ENCODE results near the gene SRD5A3.

The SRD5A3 gene

DNA sequence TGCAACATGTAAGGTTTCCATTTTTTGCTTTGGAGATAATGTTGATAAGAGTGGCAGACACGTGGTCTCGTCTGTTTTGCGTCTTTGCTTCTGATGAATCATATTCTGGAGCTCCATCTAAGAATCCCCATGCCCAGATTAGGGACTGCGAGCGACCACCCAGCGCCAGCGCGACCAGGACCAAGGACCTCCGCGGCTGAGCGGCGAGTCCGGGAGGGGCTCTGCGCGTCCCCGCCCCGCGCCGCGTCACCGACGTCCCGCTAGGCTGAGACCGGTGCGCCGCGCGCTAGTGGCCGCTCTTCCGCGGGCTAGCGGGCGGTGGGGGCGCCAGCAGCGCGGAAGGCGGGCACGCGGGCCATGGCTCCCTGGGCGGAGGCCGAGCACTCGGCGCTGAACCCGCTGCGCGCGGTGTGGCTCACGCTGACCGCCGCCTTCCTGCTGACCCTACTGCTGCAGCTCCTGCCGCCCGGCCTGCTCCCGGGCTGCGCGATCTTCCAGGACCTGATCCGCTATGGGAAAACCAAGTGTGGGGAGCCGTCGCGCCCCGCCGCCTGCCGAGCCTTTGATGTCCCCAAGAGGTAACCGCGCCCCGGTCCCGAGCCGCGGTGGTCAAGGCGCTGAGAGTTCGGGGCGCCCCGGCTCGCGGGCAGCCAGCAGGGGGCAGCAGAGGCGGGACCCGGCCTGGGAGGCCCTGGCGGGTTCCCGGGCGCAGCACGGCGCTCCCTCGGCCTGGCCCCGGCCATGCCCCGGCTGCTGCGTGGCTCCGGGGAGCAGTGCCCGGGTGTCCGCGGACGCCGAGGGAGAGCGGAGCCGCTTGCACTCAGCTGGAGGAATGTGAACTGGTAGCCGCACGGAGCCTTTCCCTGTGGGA, at the start of gene SRD5A3:
Gene SRD5A3, plus strand, starts transcription at position 263 of the 871 bp plus-strand sequence. Its CDS starts 95 bp downstream, at position 358.
- TF ChIP-seq, protein P1, sequence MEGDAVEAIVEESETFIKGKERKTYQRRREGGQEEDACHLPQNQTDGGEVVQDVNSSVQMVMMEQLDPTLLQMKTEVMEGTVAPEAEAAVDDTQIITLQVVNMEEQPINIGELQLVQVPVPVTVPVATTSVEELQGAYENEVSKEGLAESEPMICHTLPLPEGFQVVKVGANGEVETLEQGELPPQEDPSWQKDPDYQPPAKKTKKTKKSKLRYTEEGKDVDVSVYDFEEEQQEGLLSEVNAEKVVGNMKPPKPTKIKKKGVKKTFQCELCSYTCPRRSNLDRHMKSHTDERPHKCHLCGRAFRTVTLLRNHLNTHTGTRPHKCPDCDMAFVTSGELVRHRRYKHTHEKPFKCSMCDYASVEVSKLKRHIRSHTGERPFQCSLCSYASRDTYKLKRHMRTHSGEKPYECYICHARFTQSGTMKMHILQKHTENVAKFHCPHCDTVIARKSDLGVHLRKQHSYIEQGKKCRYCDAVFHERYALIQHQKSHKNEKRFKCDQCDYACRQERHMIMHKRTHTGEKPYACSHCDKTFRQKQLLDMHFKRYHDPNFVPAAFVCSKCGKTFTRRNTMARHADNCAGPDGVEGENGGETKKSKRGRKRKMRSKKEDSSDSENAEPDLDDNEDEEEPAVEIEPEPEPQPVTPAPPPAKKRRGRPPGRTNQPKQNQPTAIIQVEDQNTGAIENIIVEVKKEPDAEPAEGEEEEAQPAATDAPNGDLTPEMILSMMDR (IDR thresholded peaks at IDR 0.05; ENCODE audit: low read depth, low read length): peak; percentile 71
- peak within 1 kb of the TSS; percentile 67 for H3K4me3 ChIP-seq (ENCODE audit: low read depth, low read length)

DNA sequence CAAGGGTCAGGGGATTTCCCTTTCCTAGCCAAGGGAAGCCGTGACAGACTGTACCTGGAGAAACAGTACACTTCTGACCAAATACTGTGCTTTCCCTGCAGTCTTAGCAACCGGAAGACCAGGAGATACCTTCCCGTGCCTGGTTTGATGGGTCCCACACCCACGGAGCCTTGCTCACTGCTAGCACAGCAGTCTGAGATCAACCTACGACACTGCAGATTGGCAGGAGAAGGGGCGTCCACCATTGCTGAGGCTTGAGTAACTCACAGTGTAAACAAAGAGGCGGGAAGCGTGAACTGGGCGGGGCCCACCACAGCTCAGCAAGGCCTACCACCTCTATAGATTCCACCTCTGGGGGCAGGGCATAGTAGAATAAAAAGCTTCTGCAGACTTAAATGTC, 48.7 kb upstream of the SRD5A3 start:
- TF ChIP-seq, protein P1 (IDR thresholded peaks at IDR 0.05; ENCODE audit: low read depth, low read length): no peak
- H3K4me3 ChIP-seq (ENCODE audit: low read depth, low read length): no peak overlapping the region

DNA sequence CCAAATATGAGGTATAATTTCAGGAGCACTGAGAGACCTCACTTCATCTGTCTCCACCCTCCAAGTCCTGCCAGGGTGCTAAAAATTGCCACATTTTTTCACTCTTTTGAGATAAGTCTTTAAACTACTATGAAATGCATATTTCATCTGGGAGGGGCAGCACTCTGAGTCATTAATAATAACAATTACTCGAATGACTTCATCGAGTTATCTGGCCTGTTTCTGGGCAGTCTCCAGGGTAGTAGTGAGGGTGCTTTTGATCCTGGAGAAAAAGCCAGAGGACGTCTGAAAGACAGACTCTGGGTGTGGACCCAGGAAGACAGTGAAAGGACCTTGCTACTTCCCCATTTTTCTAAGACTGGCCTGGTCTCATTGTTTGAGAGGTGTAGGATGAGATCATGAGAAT, 42.3 kb upstream of the SRD5A3 start:
- no peak overlapping the region for H3K4me3 ChIP-seq (ENCODE audit: low read depth, low read length)
- TF ChIP-seq, protein P1 (IDR thresholded peaks at IDR 0.05; ENCODE audit: low read depth, low read length): no peak

DNA sequence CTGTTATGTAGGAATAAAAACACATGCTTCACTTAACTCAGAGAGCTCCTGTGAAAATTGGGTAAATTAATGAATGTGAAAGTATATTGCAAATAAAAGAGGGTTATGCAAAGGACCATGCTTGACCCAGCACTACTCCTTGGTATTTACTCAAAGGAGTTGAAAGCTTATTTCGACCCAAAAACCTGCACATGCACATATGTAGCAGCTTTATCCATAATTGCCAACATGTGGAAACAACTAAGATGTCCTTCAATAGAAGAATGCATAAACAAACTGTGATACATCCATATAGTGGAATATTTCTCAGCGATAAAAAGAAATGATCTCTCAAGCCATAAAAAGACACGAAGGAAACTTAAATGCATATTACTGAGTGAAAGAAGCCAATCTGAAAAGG, 41.7 kb upstream of the SRD5A3 start:
- TF ChIP-seq, protein P1 (IDR thresholded peaks at IDR 0.05; ENCODE audit: low read depth, low read length): no peak
- H3K4me3 ChIP-seq (ENCODE audit: low read depth, low read length): no peak overlapping the region

DNA sequence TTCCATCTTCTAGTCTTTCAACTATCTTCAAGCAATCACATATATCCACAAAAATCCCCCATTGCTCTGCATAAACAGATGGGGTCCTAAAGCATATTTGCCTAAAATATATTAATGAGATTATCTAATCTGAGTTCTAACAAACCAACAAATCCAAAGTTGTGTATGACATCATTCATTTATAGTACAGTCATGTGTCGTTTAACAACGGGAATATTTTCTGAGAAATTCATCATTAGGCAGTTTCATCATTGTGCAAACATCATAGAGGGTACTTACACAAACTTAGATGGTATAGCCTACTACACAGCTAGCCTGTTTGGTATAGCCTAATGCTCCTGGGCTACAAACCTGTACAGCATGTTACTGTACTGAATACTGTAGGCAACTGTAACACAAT, 38.0 kb upstream of the SRD5A3 start:
- TF ChIP-seq, protein P1 (IDR thresholded peaks at IDR 0.05; ENCODE audit: low read depth, low read length): no peak

DNA sequence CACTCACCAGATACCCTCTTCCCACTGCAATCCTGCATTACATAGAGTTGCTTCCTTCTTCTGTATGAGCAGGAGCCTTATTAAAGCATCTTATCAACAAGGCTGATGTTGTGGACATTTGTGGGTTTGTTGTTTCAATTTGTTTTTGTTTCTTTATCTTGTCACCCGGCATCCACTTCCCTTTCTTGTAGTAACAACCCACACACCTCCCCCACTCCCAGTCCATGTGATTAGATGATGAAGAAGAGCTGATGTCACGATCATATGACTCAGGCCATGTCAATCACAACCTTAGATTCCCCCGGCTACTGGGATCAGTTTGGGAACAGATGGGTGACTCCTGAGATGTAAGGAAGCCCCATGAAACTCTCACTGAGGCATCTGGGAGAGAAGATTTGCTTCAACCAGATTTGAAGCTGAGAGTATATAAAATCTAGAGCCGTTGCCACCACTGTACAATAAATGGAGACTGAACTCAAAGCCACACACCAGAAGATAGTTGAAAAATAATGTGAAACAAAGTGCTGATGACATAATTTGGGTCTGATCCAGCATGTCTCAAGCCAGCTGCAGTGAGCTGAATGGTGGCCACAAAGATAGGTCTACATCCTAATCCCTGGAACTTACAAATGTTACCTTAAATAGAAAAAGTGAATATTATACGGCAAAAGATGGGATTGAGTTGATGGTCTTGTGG, 34.1 kb upstream of the SRD5A3 start:
- TF ChIP-seq, protein P1 (IDR thresholded peaks at IDR 0.05; ENCODE audit: low read depth, low read length): no peak
- no peak overlapping the region for H3K4me3 ChIP-seq (ENCODE audit: low read depth, low read length)

More for the DNA sequence above, 38.0 kb upstream of the SRD5A3 start:
- no peak overlapping the region for H3K4me3 ChIP-seq (ENCODE audit: low read depth, low read length)
